Body of pancreas (tissue), 4 donors: ENCODE measurements around the gene ELL2. TPM values are rescaled to one million over a fixed set of nuclear protein-coding genes. Genes with fewer than 3 reads are reported as not detected.

Experiments used
- ATAC-seq: fragments of 150-250 bp; one replicate; pipeline ENCODE4 v1.9.1; 2016
- DNase-seq, 4 donors: peaks; one replicate each; pipeline ENCODE4 v3.0.0-alpha.2; 2019
- H3K27ac ChIP-seq, 4 donors: fragments of 200-600 bp; sonication (generic); 1 replicate in 3 of 4; 2 replicates in 1 of 4; pipeline versions ENCODE4 v1.5.1 to v1.6.1; 2016 to 2019; ENCODE audit warnings: mild to moderate bottlenecking in 1 of 4, mixed read lengths in 1 of 4, moderate library complexity in 1 of 4
- H3K27me3 ChIP-seq, 2 donors: fragments of 200-600 bp; sonication (generic); one replicate each; pipeline ENCODE4 v1.6.0; 2016; ENCODE audit warnings: mild to moderate bottlenecking in 1 of 2
- H3K36me3 ChIP-seq, 2 donors: fragments of 200-600 bp; sonication (generic); replicated peaks in 1 of 2; 2 replicates each; pipeline ENCODE4 v1.5.1; 2016; ENCODE audit warnings: low read depth in 2 of 2; ENCODE audit not compliant: insufficient read depth in 1 of 2
- H3K4me1 ChIP-seq: fragments of 200-600 bp; sonication (generic); one replicate; pipeline ENCODE4 v1.6.0; 2016
- H3K4me3 ChIP-seq, 2 donors: fragments of 200-600 bp; sonication (generic); 1 replicate in 1 of 2; 2 replicates in 1 of 2; pipeline ENCODE4 v1.5.1; 2016 to 2019
- H3K9me3 ChIP-seq, 3 donors: fragments of 200-600 bp; sonication (generic); 1 replicate in 2 of 3; 2 replicates in 1 of 3; pipeline ENCODE4 v1.5.1; 2016
- POLR2A ChIP-seq, 3 donors: fragments of 450-650 bp; IDR thresholded peaks; one replicate each; pipeline ENCODE4 v1.6.1; 2016; ENCODE audit warnings: antibody characterized with exemption in 3 of 3, mild to moderate bottlenecking in 2 of 3
- WGBS, 2 donors: methylation state at CpG; one replicate each; pipeline ENCODE4 v1.1.5; 2017; 5-methylcytosine and 5-hydroxymethylcytosine counted together
- intact Hi-C: fragments of 100-400 bp; cut with DNase I; formaldehyde crosslinking; loops from one replicate; pipeline ENCODE4 v1.15.1; 2023
- total RNA-seq, 2 donors: library from RNA; depleted of rRNA; stranded (reverse); fragments of >200 nt; gene quantifications; one replicate each; pipeline ENCODE4 v1.1.0, GENCODE V29; 2016
- TF ChIP-seq, protein P1 (sequence below), 7 experiments: fragments of 450-650 bp in 4 of 7; fragments of 200-600 bp in 3 of 7; sonication (generic) in 3 of 7; IDR thresholded peaks; one replicate each; pipeline ENCODE4 v1.5.1; 2016 to 2019; ENCODE audit warnings: antibody characterized with exemption in 7 of 7

Gene ELL2
- total RNA-seq, 2 donors from 2014 or later: 100 to 104 TPM

DNA sequence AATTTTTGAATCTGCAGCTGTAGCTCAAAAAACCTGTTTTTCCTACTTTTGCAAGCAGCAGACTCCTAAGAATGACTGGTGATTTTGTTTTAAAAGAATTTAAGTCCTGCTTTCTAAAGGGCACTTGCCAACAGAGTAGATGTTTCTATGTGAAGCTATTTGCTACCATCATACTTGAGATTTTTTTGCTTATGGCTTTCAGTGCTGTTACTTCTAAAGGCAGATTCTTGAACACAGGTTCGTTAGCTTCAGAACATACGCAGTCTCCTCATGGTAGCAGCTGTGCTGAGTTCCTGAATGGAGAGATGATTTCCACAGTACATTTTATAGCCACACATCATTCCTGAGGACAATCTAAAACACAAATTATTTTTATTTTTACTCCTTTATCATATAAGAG, 24.4 kb upstream of the ELL2 start:
- TF ChIP-seq, protein P1, sequence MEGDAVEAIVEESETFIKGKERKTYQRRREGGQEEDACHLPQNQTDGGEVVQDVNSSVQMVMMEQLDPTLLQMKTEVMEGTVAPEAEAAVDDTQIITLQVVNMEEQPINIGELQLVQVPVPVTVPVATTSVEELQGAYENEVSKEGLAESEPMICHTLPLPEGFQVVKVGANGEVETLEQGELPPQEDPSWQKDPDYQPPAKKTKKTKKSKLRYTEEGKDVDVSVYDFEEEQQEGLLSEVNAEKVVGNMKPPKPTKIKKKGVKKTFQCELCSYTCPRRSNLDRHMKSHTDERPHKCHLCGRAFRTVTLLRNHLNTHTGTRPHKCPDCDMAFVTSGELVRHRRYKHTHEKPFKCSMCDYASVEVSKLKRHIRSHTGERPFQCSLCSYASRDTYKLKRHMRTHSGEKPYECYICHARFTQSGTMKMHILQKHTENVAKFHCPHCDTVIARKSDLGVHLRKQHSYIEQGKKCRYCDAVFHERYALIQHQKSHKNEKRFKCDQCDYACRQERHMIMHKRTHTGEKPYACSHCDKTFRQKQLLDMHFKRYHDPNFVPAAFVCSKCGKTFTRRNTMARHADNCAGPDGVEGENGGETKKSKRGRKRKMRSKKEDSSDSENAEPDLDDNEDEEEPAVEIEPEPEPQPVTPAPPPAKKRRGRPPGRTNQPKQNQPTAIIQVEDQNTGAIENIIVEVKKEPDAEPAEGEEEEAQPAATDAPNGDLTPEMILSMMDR (IDR thresholded peaks at IDR 0.05): no peak
- TF ChIP-seq POLR2A (IDR thresholded peaks at IDR 0.05): no peak
- Histone ChIP-seq H3K27me3 (no peaks in the 10 kb centered on the region), H3K27ac (peak overlapping the region in 3 of 4 donors; percentile 76 to 79 (median 76)), H3K36me3 (no peaks in the 10 kb centered on the region), H3K4me3 (no peak overlapping the region), H3K9me3 (no peaks in the 10 kb centered on the region), H3K4me1 (peaks cover 52% of the 10 kb centered on the region)
- DNase-seq (no peak), ATAC-seq (no peak)
- 34% methylated on average over 2 of the region's 2 CpGs for WGBS, 2 donors
- intact Hi-C loops: no loop called here

DNA sequence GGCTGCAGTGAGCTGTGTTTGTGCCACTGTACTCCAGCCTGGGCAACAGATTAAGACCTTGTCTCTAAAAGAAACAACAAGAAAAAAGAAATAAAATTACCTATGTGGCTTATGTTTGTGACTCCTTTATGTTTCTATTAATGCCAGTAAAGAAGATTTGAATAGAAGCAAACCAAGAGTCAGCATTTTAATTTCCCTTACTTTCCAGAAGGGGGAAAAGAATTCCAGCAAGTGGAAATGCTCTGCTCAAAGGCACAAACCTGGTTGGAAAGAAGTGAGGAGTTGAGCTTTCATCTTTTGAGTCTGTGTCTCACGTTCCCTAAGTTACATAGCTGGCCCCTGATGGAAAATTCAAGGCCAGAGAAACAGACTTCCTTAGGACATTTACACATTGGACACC, 23.6 kb upstream of the ELL2 start:
- ATAC-seq (no peak), DNase-seq (no peak)
- TF ChIP-seq POLR2A (IDR thresholded peaks at IDR 0.05): no peak
- TF ChIP-seq, protein P1 (IDR thresholded peaks at IDR 0.05): peak in 4 of 7 experiments; percentile 25 to 31 (median 29)
- WGBS, 2 donors: 35 to 43% methylated on average over 1 of the region's 1 CpG
- Histone ChIP-seq H3K27ac (no peak overlapping the region), H3K4me1 (peaks cover 50% of the 10 kb centered on the region), H3K27me3 (no peaks in the 10 kb centered on the region), H3K4me3 (no peak overlapping the region), H3K9me3 (no peaks in the 10 kb centered on the region), H3K36me3 (no peaks in the 10 kb centered on the region)
- intact Hi-C loops: no loop called here

DNA sequence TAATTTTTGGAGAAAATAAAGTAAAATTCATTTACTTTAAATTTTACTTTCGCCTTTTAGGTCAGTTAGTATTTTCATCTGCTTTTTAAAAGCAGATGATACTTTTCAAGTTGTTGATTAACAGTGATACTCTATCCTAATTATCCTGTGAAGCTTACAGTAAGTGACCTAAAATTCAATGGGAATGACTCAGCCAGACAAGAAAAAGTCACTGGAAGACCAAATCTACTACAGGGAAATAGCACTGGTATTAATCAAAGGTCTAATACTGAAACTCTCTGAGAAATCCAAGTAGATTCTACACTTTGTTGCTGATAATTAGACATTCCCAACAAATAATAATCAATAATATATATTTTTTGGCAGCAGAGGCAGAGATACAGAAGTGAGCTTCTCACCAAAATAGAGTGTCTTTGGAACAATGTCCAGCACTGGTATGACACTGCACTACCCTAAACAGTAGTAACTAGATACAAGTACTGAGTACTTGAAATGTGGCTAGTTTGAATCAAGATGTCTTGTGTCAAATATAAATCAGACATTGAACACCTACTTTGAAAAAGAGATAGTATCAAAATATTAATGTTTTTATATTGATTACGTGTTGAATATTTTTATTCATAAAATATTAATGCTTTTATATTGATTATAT, 22.8 kb upstream of the ELL2 start:
- no peak for DNase-seq
- Histone ChIP-seq H3K4me3 (no peak overlapping the region), H3K9me3 (no peaks in the 10 kb centered on the region), H3K36me3 (no peaks in the 10 kb centered on the region), H3K27ac (peak overlapping the region in 1 of 4 donors; percentile 24), H3K27me3 (no peaks in the 10 kb centered on the region), H3K4me1 (peaks cover 45% of the 10 kb centered on the region)
- ATAC-seq: no peak
- TF ChIP-seq, protein P1 (IDR thresholded peaks at IDR 0.05): no peak
- TF ChIP-seq POLR2A (IDR thresholded peaks at IDR 0.05): no peak
- WGBS, 2 donors: 63 to 92% methylated on average over 2 of the region's 2 CpGs
- intact Hi-C loops: no loop called here

DNA sequence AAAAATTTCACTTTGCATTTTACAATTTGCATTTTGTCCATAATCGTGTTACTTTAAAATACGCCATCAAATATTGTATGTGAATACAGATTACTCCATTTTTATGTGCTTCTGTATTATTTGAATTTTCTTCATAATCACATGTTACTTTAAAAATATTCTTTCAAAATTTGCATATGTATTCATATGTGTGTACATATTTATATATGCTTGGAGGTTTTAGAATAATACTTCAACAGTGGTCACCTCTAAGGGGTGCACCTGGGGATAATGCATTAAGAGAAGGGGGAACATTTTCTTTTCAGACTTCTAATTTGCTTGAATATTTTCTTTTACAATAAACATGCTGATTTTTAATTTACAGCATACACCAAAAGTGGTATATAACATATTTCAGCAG, 21.9 kb upstream of the ELL2 start:
- no peaks in the 10 kb centered on the region for H3K36me3 ChIP-seq
- intact Hi-C loops: no loop called here
- no peaks in the 10 kb centered on the region for H3K9me3 ChIP-seq
- no peak overlapping the region for H3K4me3 ChIP-seq
- TF ChIP-seq, protein P1 (IDR thresholded peaks at IDR 0.05): no peak
- TF ChIP-seq POLR2A (IDR thresholded peaks at IDR 0.05): no peak
- ATAC-seq: no peak
- DNase-seq: no peak
- 90 to 94% methylated on average over 2 of the region's 2 CpGs for WGBS, 2 donors
- no peaks in the 10 kb centered on the region for H3K27me3 ChIP-seq
- H3K4me1 ChIP-seq: peaks cover 36% of the 10 kb centered on the region
- H3K27ac ChIP-seq: no peak overlapping the region

DNA sequence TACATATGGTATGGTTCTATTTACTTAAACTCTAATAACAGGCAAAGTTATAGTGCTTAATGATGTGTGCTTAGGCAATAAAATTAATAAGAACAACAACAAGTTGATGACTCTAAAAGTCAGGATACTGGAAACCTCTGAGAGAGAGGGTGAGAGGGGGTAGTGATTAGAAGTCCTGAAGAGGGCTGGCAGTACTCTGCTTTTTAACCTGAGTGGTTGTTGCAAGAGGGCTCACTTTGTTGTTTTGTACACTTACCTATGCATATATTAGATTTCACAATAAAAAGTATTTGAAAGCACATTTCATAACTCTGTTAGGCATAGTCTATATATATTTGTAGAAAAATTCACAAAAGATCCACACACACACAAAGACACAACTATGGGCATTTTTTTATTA, 21.4 kb upstream of the ELL2 start:
- H3K4me3 ChIP-seq: no peak overlapping the region
- H3K9me3 ChIP-seq: no peaks in the 10 kb centered on the region
- no peak overlapping the region for H3K27ac ChIP-seq
- intact Hi-C loops: no loop called here
- ATAC-seq (no peak), DNase-seq (no peak)
- H3K36me3 ChIP-seq: no peaks in the 10 kb centered on the region
- H3K4me1 ChIP-seq: peaks cover 32% of the 10 kb centered on the region
- no peak for TF ChIP-seq POLR2A (IDR thresholded peaks at IDR 0.05)
- TF ChIP-seq, protein P1 (IDR thresholded peaks at IDR 0.05): no peak
- no peaks in the 10 kb centered on the region for H3K27me3 ChIP-seq
